GM12878 (cell line): ENCODE results near the gene IFNL3. TPM values are rescaled to one million over a fixed set of nuclear protein-coding genes. Genes with fewer than 3 reads are reported as not detected.

Source experiments
- ATAC-seq: fragments of 200-7000 bp; cut with Tn5 transposase; 3 replicates; pipeline ENCODE4 v1.9.1; 2020; ENCODE audit warnings: mild to moderate bottlenecking, moderate library complexity
- BruUV-seq: library from RNA; stranded (reverse); fragments of 400-500 nt; replicated peaks from 2 replicates; lab custom pipeline; 2021; lab: Mats Ljungman, UMichigan
- CTCF ChIA-PET: fragments of 300-600 bp; sonication (Branson Sonifier 250); formaldehyde crosslinking; extraction: SDS; loops from one replicate; lab custom pipeline; 2021; ENCODE audit warnings: inconsistent platforms; lab: Yijun Ruan, JAX
- POLR2A ChIA-PET: fragments of 350-600 bp; formaldehyde crosslinking; extraction: SDS; loops from one replicate; lab custom pipeline; 2021; ENCODE audit warnings: inconsistent platforms; lab: Charles Lee
- RAD21 ChIA-PET: fragments of 300-600 bp; sonication (Branson Sonifier 250); formaldehyde crosslinking; loops from one replicate; lab custom pipeline; 2023; ENCODE audit warnings: antibody characterized with exemption; ENCODE audit not compliant: unreplicated experiment; lab: Charles Lee
- SMC1A ChIA-PET: fragments of 300-600 bp; sonication (Branson Sonifier 250); formaldehyde crosslinking; loops from one replicate; lab custom pipeline; 2023; ENCODE audit not compliant: unreplicated experiment, uncharacterized antibody; lab: Charles Lee
- DNase-seq: peaks from one replicate; pipeline ENCODE4 v3.0.0-alpha.2; 2011; ENCODE audit warnings: low read depth, low spot score
- FAIRE-seq: peaks from 3 replicates; lab custom pipeline; 2011; peaks lifted over from hg19 to GRCh38; lab: Jason Lieb, UNC
- H2AFZ ChIP-seq: 2 replicates; pipeline ENCODE4 v1.6.0; 2011; ENCODE audit warnings: low read depth, low read length, control low read depth; ENCODE audit not compliant: control insufficient read depth
- H3K27ac ChIP-seq: 2 replicates; pipeline ENCODE4 v1.5.1; 2011; ENCODE audit warnings: control low read depth; ENCODE audit not compliant: control insufficient read depth, insufficient read depth
- H3K27me3 ChIP-seq, 2 experiments: replicated peaks in 1 of 2; 2 replicates each; pipeline versions ENCODE4 v1.6.0 to v1.6.1; 2011; ENCODE audit warnings: low read length in 1 of 2; ENCODE audit not compliant: control insufficient read depth in 2 of 2, insufficient read depth in 2 of 2
- H3K36me3 ChIP-seq, 2 experiments: 2 replicates each; pipeline ENCODE4 v1.5.1; 2011; ENCODE audit warnings: low read length in 1 of 2; ENCODE audit not compliant: control insufficient read depth in 2 of 2, insufficient read depth in 2 of 2
- H3K4me1 ChIP-seq: 2 replicates; pipeline ENCODE4 v1.6.1; 2011; ENCODE audit warnings: mild to moderate bottlenecking, low read length, moderate library complexity, mixed read lengths; ENCODE audit not compliant: control insufficient read depth, insufficient read depth
- H3K4me2 ChIP-seq: 2 replicates; pipeline ENCODE4 v1.6.0; 2011; ENCODE audit warnings: control low read depth; ENCODE audit not compliant: control insufficient read depth, insufficient read depth
- H3K4me3 ChIP-seq: fragments of 200-600 bp; sonication (generic); 2 replicates; pipeline ENCODE4 v1.5.1; 2016
- H3K79me2 ChIP-seq: 2 replicates; pipeline ENCODE4 v1.6.0; 2011; ENCODE audit warnings: low read length; ENCODE audit not compliant: control insufficient read depth, insufficient read depth
- H3K9ac ChIP-seq: 2 replicates; pipeline ENCODE4 v1.8.0; 2011; ENCODE audit warnings: low read length, control low read depth, mixed read lengths; ENCODE audit not compliant: control insufficient read depth, insufficient read depth
- H3K9me3 ChIP-seq: replicated peaks from 3 replicates; pipeline ENCODE4 v1.5.1; 2011; ENCODE audit warnings: mild to moderate bottlenecking, low read length; ENCODE audit not compliant: control insufficient read depth, insufficient read depth
- H4K20me1 ChIP-seq: 2 replicates; pipeline ENCODE4 v1.6.0; 2011; ENCODE audit not compliant: control insufficient read depth, insufficient read depth
- BMI1 ChIP-seq: fragments of 450-650 bp; IDR thresholded peaks from 2 replicates; pipeline ENCODE4 v1.6.1; 2016; ENCODE audit warnings: mild to moderate bottlenecking, moderate library complexity, borderline replicate concordance
- CHD2 ChIP-seq: IDR thresholded peaks from 2 replicates; pipeline ENCODE4 v1.6.1; 2011; ENCODE audit warnings: low read depth, low read length, improper control_type of control experiment, borderline replicate concordance
- DPF2 ChIP-seq: fragments of 450-650 bp; IDR thresholded peaks from 2 replicates; pipeline ENCODE4 v1.6.1; 2017; ENCODE audit warnings: mild to moderate bottlenecking
- EGR1 ChIP-seq, 2 experiments: IDR thresholded peaks; 1 replicate in 1 of 2; 2 replicates in 1 of 2; pipeline ENCODE4 v1.6.1; 2011 to 2012; ENCODE audit warnings: low read depth in 2 of 2, low read length in 2 of 2, borderline replicate concordance in 1 of 2, mild to moderate bottlenecking in 1 of 2, moderate library complexity in 1 of 2
- EZH2 ChIP-seq: IDR thresholded peaks from 2 replicates; pipeline ENCODE4 v1.6.1; 2012; ENCODE audit warnings: low read depth, mild to moderate bottlenecking, control low read depth, inconsistent platforms, low read length, borderline replicate concordance; ENCODE audit not compliant: control insufficient read depth
- GABPA ChIP-seq: IDR thresholded peaks from 2 replicates; pipeline ENCODE4 v1.6.1; 2014; ENCODE audit warnings: antibody characterized with exemption, low read depth, mild to moderate bottlenecking, inconsistent platforms
- JUND ChIP-seq: IDR thresholded peaks from 2 replicates; pipeline ENCODE4 v1.6.1; 2012; ENCODE audit warnings: low read depth, mild to moderate bottlenecking, low read length, improper control_type of control experiment, moderate library complexity
- MYB ChIP-seq: fragments of 150-350 bp; IDR thresholded peaks from 2 replicates; pipeline ENCODE4 v1.6.1; 2014; ENCODE audit warnings: mild to moderate bottlenecking, low read depth, low read length, borderline replicate concordance
- NFIC ChIP-seq: IDR thresholded peaks from 2 replicates; pipeline ENCODE4 v1.6.1; 2012; ENCODE audit warnings: low read depth, mild to moderate bottlenecking, inconsistent platforms, low read length, moderate library complexity
- POU2F2 ChIP-seq: IDR thresholded peaks from 3 replicates; pipeline ENCODE4 v1.6.1; 2011; ENCODE audit warnings: low read depth, mild to moderate bottlenecking, low read length, borderline replicate concordance
- RAD51 ChIP-seq: fragments of 450-650 bp; IDR thresholded peaks from 2 replicates; pipeline ENCODE4 v1.6.1; 2016; ENCODE audit warnings: moderate library complexity, mild to moderate bottlenecking, inconsistent platforms
- RB1 ChIP-seq: fragments of 450-650 bp; formaldehyde crosslinking; IDR thresholded peaks from 2 replicates; pipeline ENCODE4 v1.6.1; 2017; ENCODE audit warnings: mild to moderate bottlenecking, borderline replicate concordance
- SREBF2 ChIP-seq: IDR thresholded peaks from 2 replicates; pipeline ENCODE4 v1.6.1; 2012; ENCODE audit warnings: mild to moderate bottlenecking, low read length
- WGBS: methylation state at CpG from one replicate; pipeline ENCODE4 v1.1.6; 2016; ENCODE audit warnings: low lambda C conversion rate; ENCODE audit not compliant: insufficient replicate concordance, insufficient coverage; ENCODE audit errors: missing lambda C conversion rate; 5-methylcytosine and 5-hydroxymethylcytosine counted together
- in situ Hi-C: fragments of 300-500 bp; cut with MboI; formaldehyde crosslinking; loops from 9 replicates; pipeline ENCODE4 v1.14.3; 2018; ENCODE audit warnings: mixed read lengths
- intact Hi-C: fragments of 100-400 bp; cut with micrococcal nuclease; formaldehyde crosslinking; loops from one replicate; pipeline ENCODE4 v1.14.2; 2022; ENCODE audit not compliant: unreplicated experiment
- polyA plus RNA-seq, 11 experiments: library from polyadenylated mRNA; depleted of rRNA in 4 of 11; unstranded in 6 of 11; stranded (reverse) in 5 of 11; fragments of >200 nt; fragmentation: Nextera tagmentation in 4 of 11; fragmentation: Illumina TruSeq in 1 of 11; extraction: Ambion mirVana in 4 of 11; extraction: Trizol in 1 of 11; gene quantifications; 1 replicate in 1 of 11; 2 replicates in 10 of 11; pipeline versions ENCODE4 v1.2.1 to v1.2.3, GENCODE V29; 2011 to 2016; ENCODE audit warnings: inconsistent platforms in 2 of 11, missing spikeins in 2 of 11, low read depth in 1 of 11
- total RNA-seq, 4 experiments: library from RNA; depleted of rRNA in 3 of 4; stranded (reverse); fragments of >200 nt in 3 of 4; fragmentation: Illumina TruSeq in 1 of 4; extraction: Trizol in 1 of 4; gene quantifications; 2 replicates each; pipeline versions ENCODE4 v1.2.1 to v1.2.3, GENCODE V29; 2013 to 2021
- TF ChIP-seq, protein P1 (sequence below): IDR thresholded peaks from 2 replicates; pipeline ENCODE4 v1.6.1; 2011; ENCODE audit warnings: low read depth, low read length, improper control_type of control experiment, borderline replicate concordance
- TF ChIP-seq, protein P2 (sequence below): fragments of 450-650 bp; IDR thresholded peaks from 2 replicates; pipeline ENCODE4 v1.6.1; 2018; ENCODE audit warnings: borderline replicate concordance, mild to moderate bottlenecking; ENCODE audit not compliant: partially characterized antibody
- TF ChIP-seq, protein P3 (sequence below): IDR thresholded peaks from 2 replicates; pipeline ENCODE4 v1.6.1; 2011; ENCODE audit warnings: low read depth, mild to moderate bottlenecking, low read length, moderate library complexity, borderline replicate concordance; ENCODE audit errors: extremely low read depth
- TF ChIP-seq, protein P4 (sequence below): fragments of 450-650 bp; IDR thresholded peaks from 2 replicates; pipeline ENCODE4 v1.6.1; 2018; ENCODE audit warnings: mild to moderate bottlenecking, low read depth, moderate library complexity; ENCODE audit not compliant: partially characterized antibody

Gene IFNL3
- total and polyA plus RNA-seq, 10 of the 15 experiments (the other 5 are each of a cell fraction or from before 2014, with no cell fraction given), result not detected

DNA sequence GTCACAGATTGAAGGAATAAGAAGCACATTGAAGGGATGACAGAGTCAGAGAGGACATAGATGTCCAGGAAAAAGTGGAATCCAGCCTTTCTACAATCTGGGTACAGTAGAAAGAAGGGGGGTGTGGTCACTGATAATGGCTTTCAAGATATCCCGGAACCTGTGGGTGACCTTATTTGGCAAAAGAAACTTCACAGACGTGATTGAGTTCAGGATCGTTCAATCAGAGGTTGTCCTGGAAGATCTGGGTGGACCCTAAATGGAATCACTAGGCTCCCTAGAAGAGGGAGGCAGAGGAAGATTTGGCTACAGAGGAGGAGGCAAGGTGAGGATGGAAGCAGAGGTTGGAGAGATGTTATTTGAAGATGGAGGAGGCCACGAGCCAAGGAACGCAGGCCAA lies 27.7 kb downstream of the IFNL3 start:
- Histone ChIP-seq H3K9ac (no peak overlapping the region), H3K27me3 (peaks cover 0 to 3% of the 10 kb centered on the region in 2 experiments; a peak in 2 of 4 replicates), H3K36me3 (no peaks in the 10 kb centered on the region), H3K27ac (no peak overlapping the region), H3K4me3 (no peak overlapping the region), H3K79me2 (no peaks in the 10 kb centered on the region), H3K4me1 (no peaks in the 10 kb centered on the region), H4K20me1 (no peaks in the 10 kb centered on the region), H3K4me2 (no peak overlapping the region), H3K9me3 (no peaks in the 10 kb centered on the region; the same call in 2 of the 3 replicates), H2AFZ (no peak overlapping the region)
- DNase-seq (no peak), FAIRE-seq (no peak), ATAC-seq (no peak)
- ChIA-PET CTCF (interaction anchor here (0.6 kb wide), 1 partner anchor 110 kb away, joined by 3 read pairs; no protein-coding TSS in a partner anchor), POLR2A (interaction anchor here (0.6 to 1.5 kb wide), 2 partner anchors 14 to 117 kb away, joined by 3 read pairs; no protein-coding TSS in a partner anchor), RAD21 (no interaction called here), SMC1A (interaction anchor here (1.0 kb wide), 1 partner anchor 71 kb away, joined by 3 read pairs; no protein-coding TSS in a partner anchor)
- in situ Hi-C loops (no loop called here), intact Hi-C loops (no loop called here)
- WGBS, result 78% methylated on average over 5 of the region's 5 CpGs
- no TSS peak for BruUV-seq
- TF ChIP-seq DPF2, result no peak
- no peak for TF ChIP-seq POU2F2
- TF ChIP-seq EZH2, result no peak
- no peak for TF ChIP-seq RAD51
- no peak for TF ChIP-seq JUND
- TF ChIP-seq, protein P1, sequence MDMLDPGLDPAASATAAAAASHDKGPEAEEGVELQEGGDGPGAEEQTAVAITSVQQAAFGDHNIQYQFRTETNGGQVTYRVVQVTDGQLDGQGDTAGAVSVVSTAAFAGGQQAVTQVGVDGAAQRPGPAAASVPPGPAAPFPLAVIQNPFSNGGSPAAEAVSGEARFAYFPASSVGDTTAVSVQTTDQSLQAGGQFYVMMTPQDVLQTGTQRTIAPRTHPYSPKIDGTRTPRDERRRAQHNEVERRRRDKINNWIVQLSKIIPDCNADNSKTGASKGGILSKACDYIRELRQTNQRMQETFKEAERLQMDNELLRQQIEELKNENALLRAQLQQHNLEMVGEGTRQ, result no peak
- TF ChIP-seq SREBF2, result no peak
- no peak for TF ChIP-seq NFIC
- TF ChIP-seq BMI1, result no peak
- TF ChIP-seq EGR1 (IDR thresholded peaks at IDR 0.05; ENCODE audit: borderline replicate concordance in 1 of 2, low read depth in 2 of 2, low read length in 2 of 2), result no peak
- TF ChIP-seq RB1, result no peak
- TF ChIP-seq, protein P2, sequence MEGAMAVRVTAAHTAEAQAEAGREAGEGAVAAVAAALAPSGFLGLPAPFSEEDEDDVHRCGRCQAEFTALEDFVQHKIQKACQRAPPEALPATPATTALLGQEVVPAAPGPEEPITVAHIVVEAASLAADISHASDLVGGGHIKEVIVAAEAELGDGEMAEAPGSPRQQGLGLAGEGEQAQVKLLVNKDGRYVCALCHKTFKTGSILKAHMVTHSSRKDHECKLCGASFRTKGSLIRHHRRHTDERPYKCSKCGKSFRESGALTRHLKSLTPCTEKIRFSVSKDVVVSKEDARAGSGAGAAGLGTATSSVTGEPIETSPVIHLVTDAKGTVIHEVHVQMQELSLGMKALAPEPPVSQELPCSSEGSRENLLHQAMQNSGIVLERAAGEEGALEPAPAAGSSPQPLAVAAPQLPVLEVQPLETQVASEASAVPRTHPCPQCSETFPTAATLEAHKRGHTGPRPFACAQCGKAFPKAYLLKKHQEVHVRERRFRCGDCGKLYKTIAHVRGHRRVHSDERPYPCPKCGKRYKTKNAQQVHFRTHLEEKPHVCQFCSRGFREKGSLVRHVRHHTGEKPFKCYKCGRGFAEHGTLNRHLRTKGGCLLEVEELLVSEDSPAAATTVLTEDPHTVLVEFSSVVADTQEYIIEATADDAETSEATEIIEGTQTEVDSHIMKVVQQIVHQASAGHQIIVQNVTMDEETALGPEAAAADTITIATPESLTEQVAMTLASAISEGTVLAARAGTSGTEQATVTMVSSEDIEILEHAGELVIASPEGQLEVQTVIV, result no peak
- TF ChIP-seq MYB, result no peak
- TF ChIP-seq, protein P3, sequence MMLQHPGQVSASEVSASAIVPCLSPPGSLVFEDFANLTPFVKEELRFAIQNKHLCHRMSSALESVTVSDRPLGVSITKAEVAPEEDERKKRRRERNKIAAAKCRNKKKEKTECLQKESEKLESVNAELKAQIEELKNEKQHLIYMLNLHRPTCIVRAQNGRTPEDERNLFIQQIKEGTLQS, result no peak
- TF ChIP-seq CHD2, result no peak
- TF ChIP-seq, protein P4, sequence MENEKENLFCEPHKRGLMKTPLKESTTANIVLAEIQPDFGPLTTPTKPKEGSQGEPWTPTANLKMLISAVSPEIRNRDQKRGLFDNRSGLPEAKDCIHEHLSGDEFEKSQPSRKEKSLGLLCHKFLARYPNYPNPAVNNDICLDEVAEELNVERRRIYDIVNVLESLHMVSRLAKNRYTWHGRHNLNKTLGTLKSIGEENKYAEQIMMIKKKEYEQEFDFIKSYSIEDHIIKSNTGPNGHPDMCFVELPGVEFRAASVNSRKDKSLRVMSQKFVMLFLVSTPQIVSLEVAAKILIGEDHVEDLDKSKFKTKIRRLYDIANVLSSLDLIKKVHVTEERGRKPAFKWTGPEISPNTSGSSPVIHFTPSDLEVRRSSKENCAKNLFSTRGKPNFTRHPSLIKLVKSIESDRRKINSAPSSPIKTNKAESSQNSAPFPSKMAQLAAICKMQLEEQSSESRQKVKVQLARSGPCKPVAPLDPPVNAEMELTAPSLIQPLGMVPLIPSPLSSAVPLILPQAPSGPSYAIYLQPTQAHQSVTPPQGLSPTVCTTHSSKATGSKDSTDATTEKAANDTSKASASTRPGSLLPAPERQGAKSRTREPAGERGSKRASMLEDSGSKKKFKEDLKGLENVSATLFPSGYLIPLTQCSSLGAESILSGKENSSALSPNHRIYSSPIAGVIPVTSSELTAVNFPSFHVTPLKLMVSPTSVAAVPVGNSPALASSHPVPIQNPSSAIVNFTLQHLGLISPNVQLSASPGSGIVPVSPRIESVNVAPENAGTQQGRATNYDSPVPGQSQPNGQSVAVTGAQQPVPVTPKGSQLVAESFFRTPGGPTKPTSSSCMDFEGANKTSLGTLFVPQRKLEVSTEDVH, result no peak
- no peak for TF ChIP-seq GABPA
